ENCODE measurements around the gene DNM3.

The DNM3 gene

DNA sequence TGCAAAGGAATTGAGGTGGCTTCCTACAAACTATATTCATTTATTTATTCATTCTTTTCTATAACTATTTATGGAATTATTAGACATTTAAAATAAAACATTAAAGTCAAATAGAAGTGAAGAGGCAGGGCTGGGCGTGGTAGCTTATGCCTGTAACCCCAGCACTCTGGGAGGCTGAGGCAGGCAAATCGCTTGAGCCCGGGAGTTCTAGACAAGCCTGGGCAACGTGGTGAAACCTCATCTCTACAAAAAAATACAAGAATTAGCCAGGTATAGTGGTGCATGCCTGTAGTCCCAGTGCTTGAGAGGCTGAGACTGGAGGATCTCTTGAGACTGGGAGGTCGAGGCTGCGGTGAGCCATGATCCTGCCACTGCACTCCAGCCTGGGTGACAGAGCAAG, 23.8 kb downstream of the DNM3 start:
- H3K4me1 Mint-ChIP-seq: peaks cover 9% of the 10 kb centered on the region
- H3K4me3 Mint-ChIP-seq: no peak overlapping the region
- no peak overlapping the region for H3K27ac Mint-ChIP-seq
- no peaks in the 10 kb centered on the region for H3K36me3 Mint-ChIP-seq (ENCODE audit: low read depth)
- H3K27me3 Mint-ChIP-seq (ENCODE audit: low read depth): no peaks in the 10 kb centered on the region
- peaks cover 2% of the 10 kb centered on the region for H3K9me3 Mint-ChIP-seq
- TF ChIP-seq, protein P1, sequence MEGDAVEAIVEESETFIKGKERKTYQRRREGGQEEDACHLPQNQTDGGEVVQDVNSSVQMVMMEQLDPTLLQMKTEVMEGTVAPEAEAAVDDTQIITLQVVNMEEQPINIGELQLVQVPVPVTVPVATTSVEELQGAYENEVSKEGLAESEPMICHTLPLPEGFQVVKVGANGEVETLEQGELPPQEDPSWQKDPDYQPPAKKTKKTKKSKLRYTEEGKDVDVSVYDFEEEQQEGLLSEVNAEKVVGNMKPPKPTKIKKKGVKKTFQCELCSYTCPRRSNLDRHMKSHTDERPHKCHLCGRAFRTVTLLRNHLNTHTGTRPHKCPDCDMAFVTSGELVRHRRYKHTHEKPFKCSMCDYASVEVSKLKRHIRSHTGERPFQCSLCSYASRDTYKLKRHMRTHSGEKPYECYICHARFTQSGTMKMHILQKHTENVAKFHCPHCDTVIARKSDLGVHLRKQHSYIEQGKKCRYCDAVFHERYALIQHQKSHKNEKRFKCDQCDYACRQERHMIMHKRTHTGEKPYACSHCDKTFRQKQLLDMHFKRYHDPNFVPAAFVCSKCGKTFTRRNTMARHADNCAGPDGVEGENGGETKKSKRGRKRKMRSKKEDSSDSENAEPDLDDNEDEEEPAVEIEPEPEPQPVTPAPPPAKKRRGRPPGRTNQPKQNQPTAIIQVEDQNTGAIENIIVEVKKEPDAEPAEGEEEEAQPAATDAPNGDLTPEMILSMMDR (IDR thresholded peaks at IDR 0.05; ENCODE audit: unreplicated experiment in 3 of 3): no peak

DNA sequence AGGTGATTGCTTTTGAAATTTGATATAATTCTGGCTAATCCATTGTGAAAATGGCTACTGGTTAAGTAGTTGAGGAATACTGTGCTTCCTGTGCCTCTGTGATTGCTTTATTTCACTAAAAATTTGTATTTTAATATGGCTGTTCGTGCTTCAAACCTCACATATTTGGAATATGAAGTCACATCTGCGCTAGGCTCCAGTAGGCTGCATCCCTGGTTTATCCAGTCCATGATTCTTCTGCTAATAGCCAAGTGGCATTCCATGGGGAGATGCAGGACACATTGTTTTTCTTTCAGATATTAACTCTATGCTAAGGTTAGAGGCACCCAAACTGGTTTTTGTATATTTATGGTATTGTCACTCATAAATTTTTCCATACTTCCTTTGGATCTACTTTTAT, 25.9 kb downstream of the DNM3 start:
- Mint-ChIP-seq H3K4me3 (no peak overlapping the region), H3K4me1 (peaks cover 9% of the 10 kb centered on the region), H3K27me3 (ENCODE audit: low read depth) (no peaks in the 10 kb centered on the region), H3K36me3 (ENCODE audit: low read depth) (no peaks in the 10 kb centered on the region), H3K27ac (no peak overlapping the region), H3K9me3 (no peaks in the 10 kb centered on the region)
- TF ChIP-seq, protein P1 (IDR thresholded peaks at IDR 0.05; ENCODE audit: unreplicated experiment in 3 of 3): no peak

DNA sequence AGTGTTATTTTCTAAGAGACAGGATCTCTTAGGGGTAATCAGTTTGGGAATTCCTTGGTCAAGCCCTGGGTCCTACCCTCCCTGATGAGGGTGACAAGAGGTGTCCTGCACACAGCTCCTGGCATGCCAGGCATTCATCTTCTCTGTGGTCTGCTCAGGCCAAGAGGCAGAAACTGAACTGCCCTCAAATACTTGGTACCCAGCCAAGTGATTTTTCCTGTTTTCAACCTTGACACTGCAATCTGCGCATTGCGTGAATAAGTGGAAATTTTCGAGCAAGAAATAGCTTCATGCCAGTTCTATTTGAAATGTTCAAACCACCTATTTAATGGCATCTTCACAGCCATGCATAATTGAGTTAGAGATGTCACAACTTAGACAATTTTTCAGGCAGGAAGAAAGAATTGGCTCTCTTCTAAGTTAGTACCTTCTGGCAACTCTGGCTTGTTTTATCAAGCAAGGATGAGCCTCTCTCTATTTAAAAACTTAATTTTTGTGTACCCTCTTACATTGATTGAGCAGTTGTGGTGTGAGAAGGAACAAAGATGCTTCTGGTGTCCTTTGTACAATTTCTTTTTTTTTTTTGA, 27.0 kb downstream of the DNM3 start:
- TF ChIP-seq, protein P1 (IDR thresholded peaks at IDR 0.05; ENCODE audit: unreplicated experiment in 3 of 3): no peak
- Mint-ChIP-seq H3K27ac (no peak overlapping the region), H3K4me1 (peaks cover 9% of the 10 kb centered on the region), H3K4me3 (no peak overlapping the region), H3K27me3 (ENCODE audit: low read depth) (no peaks in the 10 kb centered on the region), H3K36me3 (ENCODE audit: low read depth) (no peaks in the 10 kb centered on the region), H3K9me3 (no peaks in the 10 kb centered on the region)

DNA sequence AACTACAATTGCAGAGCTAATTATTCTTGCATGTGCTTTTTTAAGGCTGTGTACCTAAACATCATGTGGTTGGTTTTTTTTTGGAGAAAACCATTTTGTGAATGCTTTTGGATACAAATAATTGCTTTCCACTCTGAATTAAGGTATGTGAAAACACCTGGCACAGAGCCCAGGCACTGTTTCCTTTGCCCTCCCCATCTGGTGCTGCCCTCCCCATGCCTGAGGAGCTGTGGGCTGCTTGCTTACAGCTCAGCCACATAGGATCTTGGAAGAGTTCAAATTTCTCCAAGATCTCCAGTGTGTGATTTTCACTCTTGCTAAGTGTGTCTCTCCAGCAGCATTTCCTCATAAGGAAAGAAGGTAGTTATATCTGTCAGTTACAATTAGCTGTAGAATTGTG, 27.8 kb downstream of the DNM3 start:
- H3K4me1 Mint-ChIP-seq: peaks cover 9% of the 10 kb centered on the region
- H3K9me3 Mint-ChIP-seq: no peaks in the 10 kb centered on the region
- H3K27me3 Mint-ChIP-seq (ENCODE audit: low read depth): no peaks in the 10 kb centered on the region
- no peaks in the 10 kb centered on the region for H3K36me3 Mint-ChIP-seq (ENCODE audit: low read depth)
- H3K27ac Mint-ChIP-seq: peak overlapping the region; percentile 41 to 74 (median 66)
- TF ChIP-seq, protein P1 (IDR thresholded peaks at IDR 0.05; ENCODE audit: unreplicated experiment in 3 of 3): no peak
- no peak overlapping the region for H3K4me3 Mint-ChIP-seq

DNA sequence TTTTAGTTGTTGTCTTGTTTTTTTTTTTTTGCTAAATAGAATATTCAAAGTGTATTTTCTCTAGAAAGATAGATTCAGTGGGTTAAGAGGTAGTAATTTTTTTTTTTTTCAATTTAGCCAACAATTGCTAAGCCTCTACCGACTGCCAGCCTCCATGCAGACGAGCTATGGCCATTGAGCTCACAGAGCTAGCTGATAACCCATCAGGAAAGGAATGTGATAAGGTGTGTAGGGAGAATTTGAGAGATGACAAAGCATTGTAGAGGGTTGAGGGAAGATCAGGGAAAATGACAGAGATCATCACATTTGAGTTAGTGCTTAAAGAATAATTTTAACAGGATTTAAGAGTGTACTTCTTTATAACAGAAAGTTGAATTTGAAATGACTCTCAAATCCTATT, 30.6 kb downstream of the DNM3 start:
- Mint-ChIP-seq H3K27ac (no peak overlapping the region), H3K4me3 (no peak overlapping the region)
- TF ChIP-seq, protein P1 (IDR thresholded peaks at IDR 0.05; ENCODE audit: unreplicated experiment in 3 of 3): no peak

DNA sequence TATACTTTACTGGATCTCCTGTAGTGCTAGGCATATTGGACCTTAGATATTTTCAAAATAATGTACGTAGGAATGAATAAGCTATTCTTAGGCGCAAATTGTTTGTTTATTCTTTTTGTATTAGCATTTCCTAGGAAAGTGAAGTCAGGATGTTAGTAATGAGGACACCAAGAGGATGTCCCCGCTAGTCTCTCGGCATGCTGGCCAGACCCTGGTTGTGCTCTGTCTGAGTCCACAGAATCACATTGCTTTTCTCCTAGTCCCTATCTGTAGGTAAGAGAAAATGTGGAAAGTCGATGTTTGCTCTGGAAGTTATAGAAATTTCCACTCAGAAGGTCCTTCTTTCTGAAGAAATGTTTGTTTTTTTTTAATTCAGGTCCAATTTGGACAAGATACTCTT, 31.1 kb downstream of the DNM3 start:
- Mint-ChIP-seq H3K27ac (no peak overlapping the region), H3K27me3 (ENCODE audit: low read depth) (no peaks in the 10 kb centered on the region), H3K4me3 (no peak overlapping the region), H3K4me1 (peaks cover 15% of the 10 kb centered on the region), H3K36me3 (ENCODE audit: low read depth) (no peaks in the 10 kb centered on the region), H3K9me3 (no peaks in the 10 kb centered on the region)
- TF ChIP-seq, protein P1 (IDR thresholded peaks at IDR 0.05; ENCODE audit: unreplicated experiment in 3 of 3): no peak

More for the DNA sequence above, 30.6 kb downstream of the DNM3 start:
- H3K36me3 Mint-ChIP-seq (ENCODE audit: low read depth): no peaks in the 10 kb centered on the region
- no peaks in the 10 kb centered on the region for H3K27me3 Mint-ChIP-seq (ENCODE audit: low read depth)
- H3K9me3 Mint-ChIP-seq: no peaks in the 10 kb centered on the region
- peaks cover 12% of the 10 kb centered on the region for H3K4me1 Mint-ChIP-seq
